ENCODE measurements around the gene ARHGEF9. TPM values are rescaled to one million over a fixed set of nuclear protein-coding genes. Genes with fewer than 3 reads are reported as not detected.

The ARHGEF9 gene
- total RNA-seq, 1 experiment from 2014 or later, result 8.3 TPM

GRCh38 chrX:63713526-63713925, 71.5 kb downstream of the ARHGEF9 start:
- no TSS peak for BruUV-seq (replicated peaks)
- Histone ChIP-seq H3K9me3 (ENCODE audit: low read length) (no peaks in the 10 kb centered on the region), H3K4me3 (ENCODE audit: low read length) (no peak overlapping the region), H3K27ac (ENCODE audit: low read length) (no peak overlapping the region), H3K79me2 (ENCODE audit: low read length) (no peaks in the 10 kb centered on the region), H3F3A (ENCODE audit: low read length, unreplicated experiment) (no peaks in the 10 kb centered on the region), H3K4me1 (ENCODE audit: insufficient read depth, low read length) (no peaks in the 10 kb centered on the region), H3K27me3 (ENCODE audit: low read length) (no peaks in the 10 kb centered on the region), H3K4me2 (ENCODE audit: low read length) (no peak overlapping the region), H3K36me3 (ENCODE audit: low read depth, low read length) (no peaks in the 10 kb centered on the region), H2AFZ (ENCODE audit: low read length) (no peak overlapping the region), H4K20me1 (ENCODE audit: low read length) (no peaks in the 10 kb centered on the region), H3K9ac (ENCODE audit: low read length) (no peak overlapping the region), H3K9me2 (replicated peaks; ENCODE audit: low read length) (no peaks in the 10 kb centered on the region)
- ChIA-PET POLR2A (ENCODE audit: unreplicated experiment) (no interaction called here), CTCF (no interaction called here)
- TF ChIP-seq EZH2phosphoT487 (IDR thresholded peaks at IDR 0.05; ENCODE audit: borderline replicate concordance, low read length), result no peak
- TF ChIP-seq, protein P1, sequence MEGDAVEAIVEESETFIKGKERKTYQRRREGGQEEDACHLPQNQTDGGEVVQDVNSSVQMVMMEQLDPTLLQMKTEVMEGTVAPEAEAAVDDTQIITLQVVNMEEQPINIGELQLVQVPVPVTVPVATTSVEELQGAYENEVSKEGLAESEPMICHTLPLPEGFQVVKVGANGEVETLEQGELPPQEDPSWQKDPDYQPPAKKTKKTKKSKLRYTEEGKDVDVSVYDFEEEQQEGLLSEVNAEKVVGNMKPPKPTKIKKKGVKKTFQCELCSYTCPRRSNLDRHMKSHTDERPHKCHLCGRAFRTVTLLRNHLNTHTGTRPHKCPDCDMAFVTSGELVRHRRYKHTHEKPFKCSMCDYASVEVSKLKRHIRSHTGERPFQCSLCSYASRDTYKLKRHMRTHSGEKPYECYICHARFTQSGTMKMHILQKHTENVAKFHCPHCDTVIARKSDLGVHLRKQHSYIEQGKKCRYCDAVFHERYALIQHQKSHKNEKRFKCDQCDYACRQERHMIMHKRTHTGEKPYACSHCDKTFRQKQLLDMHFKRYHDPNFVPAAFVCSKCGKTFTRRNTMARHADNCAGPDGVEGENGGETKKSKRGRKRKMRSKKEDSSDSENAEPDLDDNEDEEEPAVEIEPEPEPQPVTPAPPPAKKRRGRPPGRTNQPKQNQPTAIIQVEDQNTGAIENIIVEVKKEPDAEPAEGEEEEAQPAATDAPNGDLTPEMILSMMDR (conservative IDR thresholded peaks at IDR 0.05; ENCODE audit: low read depth, low read length), result no peak
- TF ChIP-seq EZH2 (IDR thresholded peaks at IDR 0.05; ENCODE audit: low read length, unreplicated experiment), result no peak
- ATAC-seq (no peak), DNase-seq (no peak)
- intact Hi-C loops (cut with micrococcal nuclease), result no loop called here

DNA sequence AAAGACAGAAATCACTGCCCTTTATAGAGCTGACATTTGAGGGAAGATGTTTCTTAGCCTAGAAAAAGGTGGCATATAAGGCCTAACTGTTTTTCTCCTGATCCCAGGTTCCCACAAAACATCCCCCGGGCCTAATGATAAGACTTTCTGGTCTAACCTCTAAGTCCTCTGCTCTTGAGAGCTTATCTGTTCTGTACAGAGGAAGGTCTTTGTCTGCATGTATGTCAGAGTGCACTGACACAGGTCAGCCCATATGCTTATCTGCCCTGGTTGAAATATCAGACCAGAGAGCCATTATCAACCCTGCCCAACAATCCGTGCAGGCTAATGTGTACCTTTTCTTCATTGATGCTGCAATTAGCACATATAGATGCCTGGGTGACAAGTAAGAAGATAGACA, 76.2 kb downstream of the ARHGEF9 start:
- Histone ChIP-seq H3K36me3 (ENCODE audit: low read depth, low read length) (no peaks in the 10 kb centered on the region), H3K4me3 (ENCODE audit: low read length) (no peak overlapping the region), H3K79me2 (ENCODE audit: low read length) (no peaks in the 10 kb centered on the region), H3F3A (ENCODE audit: low read length, unreplicated experiment) (no peaks in the 10 kb centered on the region), H3K4me1 (ENCODE audit: insufficient read depth, low read length) (no peaks in the 10 kb centered on the region), H3K9me2 (replicated peaks; ENCODE audit: low read length) (no peaks in the 10 kb centered on the region), H3K9ac (ENCODE audit: low read length) (no peak overlapping the region), H2AFZ (ENCODE audit: low read length) (no peak overlapping the region), H3K27me3 (ENCODE audit: low read length) (no peaks in the 10 kb centered on the region), H3K4me2 (ENCODE audit: low read length) (no peak overlapping the region), H4K20me1 (ENCODE audit: low read length) (no peaks in the 10 kb centered on the region), H3K9me3 (ENCODE audit: low read length) (no peaks in the 10 kb centered on the region), H3K27ac (ENCODE audit: low read length) (no peak overlapping the region)
- ChIA-PET CTCF (no interaction called here), POLR2A (ENCODE audit: unreplicated experiment) (no interaction called here)
- DNase-seq (no peak), ATAC-seq (no peak)
- no TSS peak for BruUV-seq (replicated peaks)
- TF ChIP-seq EZH2phosphoT487 (IDR thresholded peaks at IDR 0.05; ENCODE audit: borderline replicate concordance, low read length) (no peak), EZH2 (IDR thresholded peaks at IDR 0.05; ENCODE audit: low read length, unreplicated experiment) (no peak)
- TF ChIP-seq, protein P1 (conservative IDR thresholded peaks at IDR 0.05; ENCODE audit: low read depth, low read length), result no peak
- intact Hi-C loops (cut with micrococcal nuclease), result no loop called here

- Histone ChIP-seq H3K36me3 (ENCODE audit: low read depth, low read length) (no peaks in the 10 kb centered on the region; the same call in 1 of the 2 replicates), H3K9me2 (replicated peaks; ENCODE audit: low read length) (no peaks in the 10 kb centered on the region), H2AFZ (ENCODE audit: low read length) (no peak overlapping the region), H3K9ac (ENCODE audit: low read length) (no peak overlapping the region), H3K4me2 (ENCODE audit: low read length) (no peak overlapping the region), H3K27ac (ENCODE audit: low read length) (no peak overlapping the region), H3K27me3 (ENCODE audit: low read length) (no peaks in the 10 kb centered on the region), H3K4me3 (ENCODE audit: low read length) (no peak overlapping the region), H3K4me1 (ENCODE audit: insufficient read depth, low read length) (no peaks in the 10 kb centered on the region), H3K79me2 (ENCODE audit: low read length) (no peaks in the 10 kb centered on the region), H3F3A (ENCODE audit: low read length, unreplicated experiment) (no peaks in the 10 kb centered on the region), H3K9me3 (ENCODE audit: low read length) (no peaks in the 10 kb centered on the region), H4K20me1 (ENCODE audit: low read length) (no peaks in the 10 kb centered on the region)
- ATAC-seq (no peak), DNase-seq (no peak)
- ChIA-PET CTCF (no interaction called here), POLR2A (ENCODE audit: unreplicated experiment) (no interaction called here)
- TF ChIP-seq EZH2phosphoT487 (IDR thresholded peaks at IDR 0.05; ENCODE audit: borderline replicate concordance, low read length) (no peak), EZH2 (IDR thresholded peaks at IDR 0.05; ENCODE audit: low read length, unreplicated experiment) (no peak)
- TF ChIP-seq, protein P1 (conservative IDR thresholded peaks at IDR 0.05; ENCODE audit: low read depth, low read length), result no peak
- intact Hi-C loops (cut with micrococcal nuclease), result no loop called here
- BruUV-seq (replicated peaks), result no TSS peak
Measured at GRCh38 chrX:63702556-63702955, 82.5 kb downstream of the ARHGEF9 start.
